ENCODE measurements around the gene ATP9A. TPM values are rescaled to one million over a fixed set of nuclear protein-coding genes. Genes with fewer than 3 reads are reported as not detected.
"Not testable (repeated sequence)": the region's sequence is repeated elsewhere in the genome, so short reads cannot be mapped to it uniquely, and the experiment has no call there.

The ATP9A gene
- total RNA-seq, 1 experiment from 2014 or later: 12.1 TPM

DNA sequence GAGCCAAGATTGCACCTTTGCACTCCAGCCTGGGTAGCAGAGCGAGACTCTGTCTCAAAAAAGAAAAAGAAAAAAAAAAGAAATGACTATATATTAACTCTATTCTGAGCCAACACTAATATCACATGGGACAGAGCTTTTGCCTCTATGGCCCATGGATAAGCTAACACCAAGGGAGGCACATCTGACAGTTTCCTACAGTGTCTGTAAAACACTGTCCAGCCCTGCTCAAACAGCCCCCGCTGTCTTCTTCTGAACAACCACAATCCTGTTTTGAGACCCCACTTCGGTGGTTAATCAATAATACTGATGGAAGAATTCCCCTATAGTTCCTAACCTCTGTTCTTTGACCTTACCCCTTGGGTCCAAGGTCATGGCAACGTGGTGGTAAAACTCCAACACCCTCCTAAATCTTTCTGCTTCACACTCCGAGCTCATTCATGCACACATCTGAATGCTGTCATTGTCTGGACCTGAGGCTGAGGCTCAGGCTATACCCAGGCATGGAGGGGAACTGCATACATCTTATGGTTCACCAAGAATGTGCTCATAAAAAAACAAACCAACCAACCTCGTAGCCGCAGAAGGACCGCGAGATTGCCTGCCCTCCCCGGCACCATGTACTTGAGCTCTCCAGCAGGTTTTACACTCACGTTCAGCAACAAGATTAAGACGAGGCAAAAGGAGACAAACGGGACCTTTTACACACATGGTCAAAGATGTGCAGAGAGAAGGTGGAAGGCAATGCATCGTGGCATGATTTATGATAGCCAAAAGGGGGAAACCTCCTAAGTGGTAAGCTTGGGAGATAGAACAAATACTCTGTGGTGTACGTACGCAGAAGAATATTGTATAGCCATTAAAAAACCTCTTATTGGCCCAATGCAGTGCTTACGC lies 120.3 kb downstream of the ATP9A start:
- H2AFZ ChIP-seq (ENCODE audit: low read length): no peak overlapping the region
- Mint-ChIP-seq H3K36me3 (ENCODE audit: insufficient read depth in 1 of 3, low read depth in 3 of 3) (no peaks in the 10 kb centered on the region; a peak in 2 of 7 replicates), H3K4me1 (peaks cover 6 to 7% of the 10 kb centered on the region in 2 experiments), H3K4me3 (no peak overlapping the region), H3K9me3 (no peaks in the 10 kb centered on the region), H3K27me3 (ENCODE audit: low read depth) (no peaks in the 10 kb centered on the region), H3K27ac (no peak overlapping the region; a peak in 2 of 7 replicates)
- H3T11ph ChIP-seq (ENCODE audit: low read length): no peak overlapping the region
- H3K23ac ChIP-seq (ENCODE audit: insufficient read length, low read depth, low read length): no peak overlapping the region
- H3K9me3 ChIP-seq (ENCODE audit: control insufficient read depth, low read depth, low read length): no peaks in the 10 kb centered on the region
- no peak overlapping the region for H3K14ac ChIP-seq (ENCODE audit: insufficient read depth, low read length)
- H3K4ac ChIP-seq (ENCODE audit: low read depth, low read length): no peak overlapping the region
- H2BK20ac ChIP-seq (ENCODE audit: low read depth, low read length, poor library complexity, severe bottlenecking): no peak overlapping the region
- no peak overlapping the region for H3K56ac ChIP-seq (ENCODE audit: insufficient read length, low read depth, low read length)
- no peak overlapping the region for H3K9ac ChIP-seq (ENCODE audit: extremely low read depth, insufficient read length, low read length)
- no peak overlapping the region for H2AK5ac ChIP-seq (ENCODE audit: insufficient read length, low read length)
- H3K4me1 ChIP-seq (ENCODE audit: insufficient read depth, low read length): no peaks in the 10 kb centered on the region
- no peak overlapping the region for H2BK5ac ChIP-seq (ENCODE audit: insufficient read length, low read length)
- H3K79me2 ChIP-seq (ENCODE audit: insufficient read depth, low read length): no peaks in the 10 kb centered on the region
- H2BK12ac ChIP-seq (ENCODE audit: insufficient read length, low read depth, low read length): no peak overlapping the region
- no peak for DNase-seq
- H3K18ac ChIP-seq (ENCODE audit: insufficient read length, low read depth, low read length): no peak overlapping the region
- H4K91ac ChIP-seq (ENCODE audit: insufficient read length, low read depth, low read length): no peak overlapping the region
- H3K27ac ChIP-seq (ENCODE audit: insufficient read length, low read depth, low read length): no peak overlapping the region
- no CpG with 5 or more reads among the region's 17 CpGs for WGBS (ENCODE audit: extremely low coverage, insufficient read length, low lambda C conversion rate)
- H4K8ac ChIP-seq (replicated peaks; ENCODE audit: insufficient read length, low read depth, low read length): no peak overlapping the region
- H3K79me1 ChIP-seq (ENCODE audit: insufficient read depth, low read depth, low read length, poor library complexity, severe bottlenecking): no peaks in the 10 kb centered on the region
- no peaks in the 10 kb centered on the region for H3K27me3 ChIP-seq (ENCODE audit: insufficient read depth, low read length)
- H4K20me1 ChIP-seq (ENCODE audit: control insufficient read depth, insufficient read depth, insufficient read length): no peaks in the 10 kb centered on the region
- H3K23me2 ChIP-seq (ENCODE audit: insufficient read length, low read depth, low read length, poor library complexity, severe bottlenecking): no peaks in the 10 kb centered on the region
- no peak overlapping the region for H4K5ac ChIP-seq (ENCODE audit: insufficient read length, low read depth, low read length)
- no peak overlapping the region for H3K4me2 ChIP-seq (ENCODE audit: insufficient read depth, insufficient read length, low read length)
- H2BK120ac ChIP-seq (ENCODE audit: low read depth, low read length, poor library complexity, severe bottlenecking): no peak overlapping the region
- TF ChIP-seq, protein P1, sequence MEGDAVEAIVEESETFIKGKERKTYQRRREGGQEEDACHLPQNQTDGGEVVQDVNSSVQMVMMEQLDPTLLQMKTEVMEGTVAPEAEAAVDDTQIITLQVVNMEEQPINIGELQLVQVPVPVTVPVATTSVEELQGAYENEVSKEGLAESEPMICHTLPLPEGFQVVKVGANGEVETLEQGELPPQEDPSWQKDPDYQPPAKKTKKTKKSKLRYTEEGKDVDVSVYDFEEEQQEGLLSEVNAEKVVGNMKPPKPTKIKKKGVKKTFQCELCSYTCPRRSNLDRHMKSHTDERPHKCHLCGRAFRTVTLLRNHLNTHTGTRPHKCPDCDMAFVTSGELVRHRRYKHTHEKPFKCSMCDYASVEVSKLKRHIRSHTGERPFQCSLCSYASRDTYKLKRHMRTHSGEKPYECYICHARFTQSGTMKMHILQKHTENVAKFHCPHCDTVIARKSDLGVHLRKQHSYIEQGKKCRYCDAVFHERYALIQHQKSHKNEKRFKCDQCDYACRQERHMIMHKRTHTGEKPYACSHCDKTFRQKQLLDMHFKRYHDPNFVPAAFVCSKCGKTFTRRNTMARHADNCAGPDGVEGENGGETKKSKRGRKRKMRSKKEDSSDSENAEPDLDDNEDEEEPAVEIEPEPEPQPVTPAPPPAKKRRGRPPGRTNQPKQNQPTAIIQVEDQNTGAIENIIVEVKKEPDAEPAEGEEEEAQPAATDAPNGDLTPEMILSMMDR (conservative IDR thresholded peaks at IDR 0.05): no peak
- H2BK15ac ChIP-seq (ENCODE audit: low read depth, low read length): no peak overlapping the region

DNA sequence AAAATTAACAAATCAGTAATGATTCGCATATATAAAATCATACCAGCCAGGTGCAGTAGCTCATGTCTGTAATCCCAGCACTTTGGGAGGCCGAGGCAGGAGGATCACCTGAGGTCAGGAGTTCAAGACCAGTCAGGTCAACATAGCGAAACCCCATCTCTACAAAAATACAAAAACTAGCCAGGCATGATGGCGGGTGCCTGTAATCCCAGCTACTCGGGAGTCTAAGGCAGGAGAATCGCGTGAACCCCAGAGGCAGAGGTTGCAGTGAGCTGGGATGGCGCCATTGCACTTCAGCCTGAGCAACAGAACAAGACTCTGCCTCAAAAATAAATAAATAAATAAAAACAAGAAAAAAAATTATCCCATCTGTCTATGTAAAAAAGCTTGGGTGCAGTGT lies 124.4 kb downstream of the ATP9A start:
- H3K4me2 ChIP-seq (ENCODE audit: insufficient read depth, insufficient read length, low read length); H3K23me2 ChIP-seq (ENCODE audit: insufficient read length, low read depth, low read length, poor library complexity, severe bottlenecking): not testable (repeated sequence)

More for the DNA sequence above, 124.4 kb downstream of the ATP9A start:
- DNase-seq; H2BK20ac ChIP-seq (ENCODE audit: low read depth, low read length, poor library complexity, severe bottlenecking); H3K56ac ChIP-seq (ENCODE audit: insufficient read length, low read depth, low read length); H3T11ph ChIP-seq (ENCODE audit: low read length); H2BK120ac ChIP-seq (ENCODE audit: low read depth, low read length, poor library complexity, severe bottlenecking); H3K4ac ChIP-seq (ENCODE audit: low read depth, low read length); H2BK5ac ChIP-seq (ENCODE audit: insufficient read length, low read length); H3K9ac ChIP-seq (ENCODE audit: extremely low read depth, insufficient read length, low read length); H3K14ac ChIP-seq (ENCODE audit: insufficient read depth, low read length); H3K23ac ChIP-seq (ENCODE audit: insufficient read length, low read depth, low read length); H2BK12ac ChIP-seq (ENCODE audit: insufficient read length, low read depth, low read length); H3K36me3 Mint-ChIP-seq (ENCODE audit: insufficient read depth in 1 of 3, low read depth in 3 of 3); H3K27me3 ChIP-seq (ENCODE audit: insufficient read depth, low read length); H3K9me3 Mint-ChIP-seq; H3K27me3 Mint-ChIP-seq (ENCODE audit: low read depth); H3K4me3 Mint-ChIP-seq; H3K9me3 ChIP-seq (ENCODE audit: control insufficient read depth, low read depth, low read length); H3K79me2 ChIP-seq (ENCODE audit: insufficient read depth, low read length); H4K20me1 ChIP-seq (ENCODE audit: control insufficient read depth, insufficient read depth, insufficient read length); H3K18ac ChIP-seq (ENCODE audit: insufficient read length, low read depth, low read length); H3K27ac ChIP-seq (ENCODE audit: insufficient read length, low read depth, low read length); H2BK15ac ChIP-seq (ENCODE audit: low read depth, low read length); H2AK5ac ChIP-seq (ENCODE audit: insufficient read length, low read length); H4K91ac ChIP-seq (ENCODE audit: insufficient read length, low read depth, low read length); H3K4me1 ChIP-seq (ENCODE audit: insufficient read depth, low read length); H4K5ac ChIP-seq (ENCODE audit: insufficient read length, low read depth, low read length); H3K79me1 ChIP-seq (ENCODE audit: insufficient read depth, low read depth, low read length, poor library complexity, severe bottlenecking); H4K8ac ChIP-seq (replicated peaks; ENCODE audit: insufficient read length, low read depth, low read length); H2AFZ ChIP-seq (ENCODE audit: low read length): not testable (repeated sequence)
- WGBS (ENCODE audit: extremely low coverage, insufficient read length, low lambda C conversion rate): no CpG with 5 or more reads among the region's 8 CpGs
- peak overlapping the region in 1 of 3 experiments; percentile 28; a peak in 1 of 7 replicates for H3K27ac Mint-ChIP-seq
- H3K4me1 Mint-ChIP-seq: peaks cover 15 to 16% of the 10 kb centered on the region in 2 experiments

Measured in H9 (cell line).